GM12875 (cell line): Measurements from ENCODE around the gene ZPBP.
A peak's percentile ranks its signal among the peaks of the same experiment; 100 is the strongest.

Source experiments
- H3K4me3 ChIP-seq: one replicate; pipeline ENCODE4 v1.5.1; 2011; ENCODE audit warnings: low read depth, low read length, control low read depth
- CTCF ChIP-seq: IDR thresholded peaks from 2 replicates; pipeline ENCODE4 v1.5.1; 2011; ENCODE audit warnings: low read depth, mild to moderate bottlenecking, control low read depth, inconsistent platforms, low read length, moderate library complexity, borderline replicate concordance; ENCODE audit not compliant: insufficient read depth

Gene ZPBP

GRCh38 chr7:50125766-50126165 lies 32.7 kb upstream of the ZPBP start:
- H3K4me3 ChIP-seq = no peak overlapping the region
- no peak for TF ChIP-seq CTCF

GRCh38 chr7:50121286-50121685 lies 28.2 kb upstream of the ZPBP start:
- no peak overlapping the region for H3K4me3 ChIP-seq
- no peak for TF ChIP-seq CTCF

GRCh38 chr7:50119815-50120637 lies 27.0 kb upstream of the ZPBP start:
- TF ChIP-seq CTCF = peak; percentile 65

GRCh38 chr7:50112250-50112649 lies 19.2 kb upstream of the ZPBP start:
- TF ChIP-seq CTCF = no peak
- H3K4me3 ChIP-seq = no peak overlapping the region

More at GRCh38 chr7:50119815-50120637, 27.0 kb upstream of the ZPBP start:
- H3K4me3 ChIP-seq = no peak overlapping the region

- H3K4me3 ChIP-seq = no peak overlapping the region
- TF ChIP-seq CTCF = no peak
Measured at GRCh38 chr7:50101873-50102272, 8.8 kb upstream of the ZPBP start.

GRCh38 chr7:50095634-50096033 lies 2.6 kb upstream of the ZPBP start:
- H3K4me3 ChIP-seq = no peak overlapping the region
- no peak for TF ChIP-seq CTCF

GRCh38 chr7:50088463-50089129 lies 4.5 kb downstream of the ZPBP start:
- TF ChIP-seq CTCF = no peak
- no peak overlapping the region for H3K4me3 ChIP-seq
